Naive thymus-derived CD4-positive, alpha-beta T cell (primary cell): ENCODE measurements around the gene NEK5. TPM values are rescaled to one million over a fixed set of nuclear protein-coding genes. Genes with fewer than 3 reads are reported as not detected.

Experiments used
- ATAC-seq: fragments of 150-1000 bp; cut with Tn5 transposase; 2 replicates; pipeline ENCODE4 v1.10.0; 2021; ENCODE audit warnings: mild to moderate bottlenecking, moderate library complexity
- CTCF ChIA-PET: fragments of 350-600 bp; sonication (Branson Sonifier 250); formaldehyde crosslinking; loops from one replicate; lab custom pipeline; 2021; ENCODE audit warnings: antibody characterized with exemption; lab: Charles Lee
- POLR2A ChIA-PET: fragments of 350-600 bp; sonication (Branson Sonifier 250); formaldehyde crosslinking; loops from one replicate; lab custom pipeline; 2021; ENCODE audit warnings: antibody characterized with exemption, inconsistent platforms; lab: Charles Lee
- DNase-seq, 9 donors: peaks; one replicate each; pipeline versions ENCODE4 v3.0.0 to v3.0.0-alpha.2; 2020 to 2022; ENCODE audit warnings: mixed read lengths in 1 of 9
- H3K27ac ChIP-seq: one replicate; pipeline ENCODE4 v1.7.0; 2013; ENCODE audit warnings: mild to moderate bottlenecking, low read depth, low read length, moderate library complexity
- H3K27me3 ChIP-seq, 2 donors: one replicate each; pipeline ENCODE4 v1.7.0; 2013; ENCODE audit warnings: low read length in 2 of 2, mild to moderate bottlenecking in 2 of 2, moderate library complexity in 2 of 2; ENCODE audit not compliant: control insufficient read depth in 2 of 2, insufficient read depth in 2 of 2
- H3K36me3 ChIP-seq, 3 experiments: 1 replicate in 2 of 3; 2 replicates in 1 of 3; pipeline ENCODE4 v1.7.0; 2013; ENCODE audit warnings: low read length in 3 of 3, mild to moderate bottlenecking in 3 of 3, moderate library complexity in 1 of 3; ENCODE audit not compliant: insufficient read depth in 3 of 3, control insufficient read depth in 2 of 3
- H3K4me1 ChIP-seq, 2 donors: one replicate each; pipeline ENCODE4 v1.7.0; 2013; ENCODE audit warnings: low read length in 2 of 2, mild to moderate bottlenecking in 2 of 2, moderate library complexity in 1 of 2; ENCODE audit not compliant: control insufficient read depth in 2 of 2, insufficient read depth in 2 of 2
- H3K4me3 ChIP-seq: 2 replicates; pipeline ENCODE4 v1.7.0; 2013; ENCODE audit warnings: mild to moderate bottlenecking, low read length
- H3K9me3 ChIP-seq, 3 experiments: 1 replicate in 2 of 3; 2 replicates in 1 of 3; pipeline ENCODE4 v1.7.0; 2013; ENCODE audit warnings: low read length in 3 of 3; ENCODE audit not compliant: control insufficient read depth in 2 of 3
- H3K27ac Mint-ChIP-seq, 9 donors: one replicate each; pipeline ENCODE4 v1.8.0; 2020 to 2022; ENCODE audit warnings: mixed read lengths in 9 of 9, mild to moderate bottlenecking in 8 of 9, moderate library complexity in 5 of 9, inconsistent platforms in 2 of 9
- H3K27me3 Mint-ChIP-seq, 5 donors: one replicate each; pipeline ENCODE4 v1.8.0; 2021 to 2022; ENCODE audit warnings: mixed read lengths in 5 of 5, mild to moderate bottlenecking in 1 of 5
- H3K36me3 Mint-ChIP-seq, 5 donors: one replicate each; pipeline ENCODE4 v1.8.0; 2020 to 2022; ENCODE audit warnings: mixed read lengths in 5 of 5, mild to moderate bottlenecking in 3 of 5, inconsistent platforms in 1 of 5
- H3K4me1 Mint-ChIP-seq, 7 donors: one replicate each; pipeline ENCODE4 v1.8.0; 2020 to 2022; ENCODE audit warnings: mixed read lengths in 7 of 7, mild to moderate bottlenecking in 3 of 7, inconsistent platforms in 1 of 7
- H3K4me3 Mint-ChIP-seq, 10 donors: one replicate each; pipeline ENCODE4 v1.8.0; 2020 to 2022; ENCODE audit warnings: mild to moderate bottlenecking in 10 of 10, mixed read lengths in 10 of 10, moderate library complexity in 6 of 10, inconsistent platforms in 2 of 10
- H3K9me3 Mint-ChIP-seq, 11 donors: one replicate each; pipeline ENCODE4 v1.8.0; 2020 to 2022; ENCODE audit warnings: mixed read lengths in 11 of 11, mild to moderate bottlenecking in 4 of 11, inconsistent platforms in 1 of 11, moderate library complexity in 1 of 11
- intact Hi-C, 2 donors: fragments of 100-400 bp; cut with micrococcal nuclease; formaldehyde crosslinking; loops; one replicate each; pipeline ENCODE4 v1.15.1; 2023
- polyA plus RNA-seq, 2 donors: library from polyadenylated mRNA; unstranded; fragments of 300-500 nt; fragmentation: Illumina TruSeq; gene quantifications; one replicate each; pipeline ENCODE4 v1.2.3, GENCODE V29; 2021
- total RNA-seq, 6 experiments: library from RNA in 5 of 6; stranded (reverse) in 5 of 6; gene quantifications; 1 replicate in 5 of 6; 2 replicates in 1 of 6; pipeline ENCODE4 v1.2.3 and lab custom pipeline; 2021 to 2026

Gene NEK5
- total and polyA plus RNA-seq, 7 experiments from 2014 or later = 0.14 TPM; not detected in 6

DNA sequence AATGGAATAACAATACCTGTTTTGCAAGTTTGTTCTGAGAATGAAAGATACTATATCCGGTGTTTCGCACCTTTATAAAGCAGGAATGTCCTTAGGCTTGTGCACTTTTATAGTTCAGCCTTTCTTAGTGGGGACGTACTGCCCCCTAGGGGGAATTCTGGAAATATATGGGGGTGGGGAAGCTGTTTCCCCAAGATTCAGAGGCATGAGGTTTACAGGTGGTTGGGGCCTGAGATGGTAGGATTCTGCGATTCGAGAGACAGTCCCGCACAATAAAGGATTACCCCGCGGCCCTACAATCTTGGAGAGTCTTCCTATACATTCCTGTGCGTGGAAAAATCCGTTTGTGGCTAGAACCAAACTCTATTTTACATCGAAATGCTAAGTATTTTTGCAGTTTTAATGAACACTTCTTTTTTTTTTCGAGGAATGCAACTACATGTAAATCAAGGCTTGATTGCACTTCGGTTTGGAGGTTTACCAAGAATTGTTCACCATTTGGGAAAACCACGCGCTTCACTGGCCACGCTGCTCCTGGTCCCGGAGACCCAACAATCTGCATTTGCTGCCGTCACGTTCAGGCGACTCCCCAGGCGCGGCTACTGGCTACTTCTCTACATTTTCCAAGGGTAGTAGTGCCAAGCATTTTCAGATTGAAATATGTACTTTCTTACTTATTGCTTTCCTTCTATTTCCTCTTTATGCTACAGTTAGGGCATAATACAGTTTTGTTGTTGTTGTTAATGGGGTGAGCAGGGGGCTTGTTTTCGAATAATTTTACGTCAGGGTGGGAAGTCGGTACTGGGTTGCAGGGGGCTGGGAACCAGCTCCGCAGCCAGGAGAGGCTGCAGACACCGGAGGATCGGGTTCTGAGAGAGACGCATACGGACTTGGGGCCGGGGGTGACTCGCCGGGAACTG, 830 bp downstream of the NEK5 start:
- H3K4me3 ChIP-seq = peak overlapping the region; percentile 51
- H3K36me3 ChIP-seq = no peaks in the 10 kb centered on the region
- H3K27me3 ChIP-seq = no peaks in the 10 kb centered on the region
- H3K27ac ChIP-seq = no peak overlapping the region
- Mint-ChIP-seq H3K4me1 (peaks cover 11 to 21% (median 18%) of the 10 kb centered on the region in 7 donors), H3K9me3 (no peaks in the 10 kb centered on the region), H3K27me3 (peaks cover 0 to 21% (median 6%) of the 10 kb centered on the region in 5 donors), H3K36me3 (peaks cover 5 to 21% (median 20%) of the 10 kb centered on the region in 5 donors), H3K4me3 (peak overlapping the region; percentile 85 to 94 (median 88)), H3K27ac (peak overlapping the region in 3 of 9 donors; percentile 3 to 19 (median 4))
- peak; percentile 79 for ATAC-seq
- H3K4me1 ChIP-seq = peaks cover 11 to 13% of the 10 kb centered on the region in 2 donors
- H3K9me3 ChIP-seq = no peaks in the 10 kb centered on the region
- DNase-seq = peak; percentile 13 to 78 (median 68)
- CTCF ChIA-PET = interaction anchor here (0.6 to 3.1 kb wide), 20 partner anchors 10 to 693 kb away, joined by 3 to 31 read pairs (median 4); partner anchors contain the start of gene ALG11
- POLR2A ChIA-PET = interaction anchor here (0.6 kb wide), 1 partner anchor 226 kb away, joined by 3 read pairs; no protein-coding TSS in a partner anchor
- intact Hi-C loops = loop anchor here (1.0 to 5.0 kb wide), 15 partner anchors 31 to 1001 kb away; partner anchors contain the start of genes TMEM272 (in 2 of the 2), ALG11 (in 1 of the 2), INTS6 (in 1 of the 2) and NEK3 (in 1 of the 2)

DNA sequence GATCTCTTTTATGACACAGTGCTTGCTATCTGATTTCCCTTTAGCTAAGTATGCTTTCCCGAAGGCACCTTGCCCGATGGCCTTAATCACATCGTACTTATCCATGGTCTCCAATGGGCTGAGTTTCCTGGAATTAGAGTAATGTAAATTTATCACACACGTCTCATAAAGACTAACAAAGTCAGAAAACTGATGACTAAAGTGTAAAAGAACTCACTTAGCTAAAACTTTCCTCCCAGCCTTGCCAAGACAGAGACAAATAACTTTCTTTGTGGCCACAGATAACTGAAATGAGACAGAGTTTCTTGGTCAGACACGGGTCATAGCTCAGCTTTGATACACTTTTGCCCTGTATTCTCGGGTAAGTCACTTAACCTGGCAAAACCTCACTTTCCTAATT, 1.5 kb downstream of the NEK5 start:
- peaks cover 0 to 21% (median 6%) of the 10 kb centered on the region in 5 donors for H3K27me3 Mint-ChIP-seq
- peak overlapping the region in 1 of 9 donors; percentile 4 for H3K27ac Mint-ChIP-seq
- Histone ChIP-seq H3K27me3 (no peaks in the 10 kb centered on the region), H3K9me3 (no peaks in the 10 kb centered on the region), H3K27ac (no peak overlapping the region), H3K4me1 (peaks cover 11 to 13% of the 10 kb centered on the region in 2 donors), H3K36me3 (no peaks in the 10 kb centered on the region), H3K4me3 (no peak overlapping the region)
- ChIA-PET POLR2A (interaction anchor here (0.6 kb wide), 1 partner anchor 225 kb away, joined by 3 read pairs; no protein-coding TSS in a partner anchor), CTCF (interaction anchor here (0.6 to 3.1 kb wide), 19 partner anchors 9 to 692 kb away, joined by 3 to 31 read pairs (median 5); no protein-coding TSS in a partner anchor)
- intact Hi-C loops = loop anchor here (1.0 to 5.0 kb wide), 13 partner anchors 57 to 1000 kb away; partner anchors contain the start of genes TMEM272 (in 2 of the 2), ALG11 (in 1 of the 2), INTS6 (in 1 of the 2) and VPS36 (in 1 of the 2)
- peak overlapping the region in 5 of 10 donors; percentile 3 to 94 (median 88) for H3K4me3 Mint-ChIP-seq
- peaks cover 11 to 21% (median 18%) of the 10 kb centered on the region in 7 donors for H3K4me1 Mint-ChIP-seq
- ATAC-seq (no peak), DNase-seq (peak in 1 of 9 donors; percentile 2)
- H3K36me3 Mint-ChIP-seq = peaks cover 5 to 17% (median 14%) of the 10 kb centered on the region in 5 donors
- H3K9me3 Mint-ChIP-seq = no peaks in the 10 kb centered on the region

- ChIA-PET POLR2A (no interaction called here), CTCF (interaction anchor here (0.7 to 2.8 kb wide), 4 partner anchors 232 to 691 kb away, joined by 3 to 16 read pairs (median 4); no protein-coding TSS in a partner anchor)
- Mint-ChIP-seq H3K4me1 (peaks cover 11 to 21% (median 18%) of the 10 kb centered on the region in 7 donors), H3K4me3 (no peak overlapping the region), H3K9me3 (no peaks in the 10 kb centered on the region), H3K27ac (no peak overlapping the region), H3K36me3 (no peaks in the 10 kb centered on the region), H3K27me3 (peaks cover 0 to 24% (median 6%) of the 10 kb centered on the region in 5 donors)
- intact Hi-C loops = loop anchor here (5.0 kb wide), 4 partner anchors 72 to 998 kb away; partner anchors contain the start of gene INTS6 (in 1 of the 2)
- ATAC-seq (no peak), DNase-seq (no peak)
- Histone ChIP-seq H3K27me3 (no peaks in the 10 kb centered on the region), H3K36me3 (no peaks in the 10 kb centered on the region), H3K4me3 (no peak overlapping the region), H3K27ac (no peak overlapping the region), H3K4me1 (peaks cover 11 to 13% of the 10 kb centered on the region in 2 donors), H3K9me3 (no peaks in the 10 kb centered on the region)
Observed at GRCh38 chr13:52125547-52125946, 3.3 kb downstream of the NEK5 start.

- Histone ChIP-seq H3K36me3 (no peaks in the 10 kb centered on the region), H3K27ac (no peak overlapping the region), H3K9me3 (no peaks in the 10 kb centered on the region), H3K4me3 (no peak overlapping the region), H3K4me1 (no peaks in the 10 kb centered on the region), H3K27me3 (no peaks in the 10 kb centered on the region)
- Mint-ChIP-seq H3K4me3 (no peak overlapping the region), H3K36me3 (no peaks in the 10 kb centered on the region), H3K4me1 (no peaks in the 10 kb centered on the region), H3K27me3 (peaks cover 8 to 34% (median 13%) of the 10 kb centered on the region in 5 donors), H3K27ac (no peak overlapping the region), H3K9me3 (no peaks in the 10 kb centered on the region)
- CTCF ChIA-PET = interaction anchor here (2.2 kb wide), 1 partner anchor 10 kb away, joined by 8 read pairs; the partner anchor contains the start of gene NEK5
- DNase-seq = no peak
- intact Hi-C loops = no loop called here
- ATAC-seq = no peak
- POLR2A ChIA-PET = no interaction called here
Observed at GRCh38 chr13:52118595-52118994, 10.3 kb downstream of the NEK5 start.

GRCh38 chr13:52118095-52118494, 10.8 kb downstream of the NEK5 start:
- CTCF ChIA-PET = interaction anchor here (2.2 kb wide), 1 partner anchor 10 kb away, joined by 8 read pairs; the partner anchor contains the start of gene NEK5
- no peak for ATAC-seq

DNA sequence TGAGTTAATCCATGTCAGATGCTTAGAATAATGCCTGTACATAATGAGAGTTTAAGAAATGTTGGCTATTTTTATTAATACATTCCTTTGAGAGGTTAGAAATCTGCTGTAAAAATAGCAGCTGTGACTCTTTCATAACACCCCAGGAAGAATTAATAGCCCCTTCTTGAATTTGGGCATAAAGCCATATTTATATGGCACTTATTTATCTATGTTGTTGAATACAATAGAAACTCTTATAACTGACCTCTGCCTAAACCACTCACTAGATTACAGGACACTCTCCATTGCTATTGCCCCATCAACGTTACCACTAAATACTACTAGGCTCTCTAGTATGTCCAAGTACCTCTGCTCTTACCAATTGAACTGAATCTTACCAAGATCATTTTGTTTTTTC, 16.3 kb downstream of the NEK5 start:
- Mint-ChIP-seq H3K27me3 (peaks cover 12 to 45% (median 15%) of the 10 kb centered on the region in 5 donors), H3K27ac (no peak overlapping the region), H3K4me1 (no peaks in the 10 kb centered on the region), H3K36me3 (no peaks in the 10 kb centered on the region), H3K4me3 (no peak overlapping the region), H3K9me3 (no peaks in the 10 kb centered on the region)
- Histone ChIP-seq H3K27me3 (peaks cover 0 to 7% of the 10 kb centered on the region in 2 donors), H3K9me3 (no peaks in the 10 kb centered on the region), H3K36me3 (no peaks in the 10 kb centered on the region), H3K4me1 (no peaks in the 10 kb centered on the region), H3K27ac (no peak overlapping the region), H3K4me3 (no peak overlapping the region)
- intact Hi-C loops = no loop called here
- no peak for ATAC-seq
- ChIA-PET POLR2A (no interaction called here), CTCF (no interaction called here)
- DNase-seq = no peak

More at GRCh38 chr13:52118095-52118494, 10.8 kb downstream of the NEK5 start:
- intact Hi-C loops = no loop called here
- H3K27me3 ChIP-seq = no peaks in the 10 kb centered on the region
- no peaks in the 10 kb centered on the region for H3K4me1 Mint-ChIP-seq
- no peak overlapping the region for H3K27ac Mint-ChIP-seq
- no peaks in the 10 kb centered on the region for H3K36me3 ChIP-seq
- no peaks in the 10 kb centered on the region for H3K36me3 Mint-ChIP-seq
- H3K9me3 Mint-ChIP-seq = no peaks in the 10 kb centered on the region
- POLR2A ChIA-PET = no interaction called here
- H3K27me3 Mint-ChIP-seq = peaks cover 10 to 32% (median 13%) of the 10 kb centered on the region in 5 donors
- no peak overlapping the region for H3K4me3 ChIP-seq
- no peak overlapping the region for H3K27ac ChIP-seq
- H3K4me3 Mint-ChIP-seq = no peak overlapping the region
- no peak for DNase-seq
- no peaks in the 10 kb centered on the region for H3K4me1 ChIP-seq
- H3K9me3 ChIP-seq = no peaks in the 10 kb centered on the region
